HG03378 (cell line): Measurements from ENCODE around the gene KRT4.

ENCODE experiments used
- ATAC-seq: cut with Tn5 transposase; IDR thresholded peaks from one replicate; pipeline ENCODE4 v1.9.1; 2021; ENCODE audit warnings: mild to moderate bottlenecking, moderate library complexity; ENCODE audit not compliant: unreplicated experiment

KRT4 gene

DNA sequence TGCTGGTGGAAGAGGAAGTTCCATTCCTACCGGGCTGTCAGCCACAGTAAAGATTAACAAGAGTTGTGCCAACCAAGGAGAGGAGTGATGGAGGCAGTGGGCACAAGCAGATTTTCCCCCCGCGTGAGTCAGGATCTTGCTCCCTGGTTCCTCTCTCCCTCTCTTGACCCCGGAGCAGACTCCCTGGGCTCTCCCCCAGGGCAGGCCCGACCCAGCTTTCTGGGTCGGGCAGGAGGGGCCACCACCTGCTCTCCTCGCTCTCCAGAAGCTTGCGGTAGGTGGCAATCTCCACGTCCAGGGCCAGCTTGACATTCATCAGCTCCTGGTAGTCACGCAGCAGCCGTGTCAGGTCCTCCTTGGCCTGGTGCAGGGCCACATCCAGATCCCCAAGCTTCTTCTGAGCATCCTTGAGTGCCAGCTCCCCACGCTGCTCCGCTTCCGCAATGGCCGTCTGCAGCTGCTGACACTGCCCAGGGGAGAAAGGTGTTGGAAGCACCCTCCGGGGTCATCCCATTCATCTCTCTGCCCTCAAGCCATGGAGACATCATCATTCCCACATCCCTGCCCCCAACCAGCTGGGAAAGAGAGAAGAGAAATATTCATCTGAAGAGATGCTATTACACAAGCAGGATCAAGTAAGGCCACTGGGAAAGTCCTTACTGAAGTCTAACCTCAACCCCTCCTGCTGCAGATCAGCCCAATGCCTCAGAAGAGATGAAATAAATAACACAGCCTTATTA is 9.0 kb upstream of the KRT4 start:
- ATAC-seq: no peak

DNA sequence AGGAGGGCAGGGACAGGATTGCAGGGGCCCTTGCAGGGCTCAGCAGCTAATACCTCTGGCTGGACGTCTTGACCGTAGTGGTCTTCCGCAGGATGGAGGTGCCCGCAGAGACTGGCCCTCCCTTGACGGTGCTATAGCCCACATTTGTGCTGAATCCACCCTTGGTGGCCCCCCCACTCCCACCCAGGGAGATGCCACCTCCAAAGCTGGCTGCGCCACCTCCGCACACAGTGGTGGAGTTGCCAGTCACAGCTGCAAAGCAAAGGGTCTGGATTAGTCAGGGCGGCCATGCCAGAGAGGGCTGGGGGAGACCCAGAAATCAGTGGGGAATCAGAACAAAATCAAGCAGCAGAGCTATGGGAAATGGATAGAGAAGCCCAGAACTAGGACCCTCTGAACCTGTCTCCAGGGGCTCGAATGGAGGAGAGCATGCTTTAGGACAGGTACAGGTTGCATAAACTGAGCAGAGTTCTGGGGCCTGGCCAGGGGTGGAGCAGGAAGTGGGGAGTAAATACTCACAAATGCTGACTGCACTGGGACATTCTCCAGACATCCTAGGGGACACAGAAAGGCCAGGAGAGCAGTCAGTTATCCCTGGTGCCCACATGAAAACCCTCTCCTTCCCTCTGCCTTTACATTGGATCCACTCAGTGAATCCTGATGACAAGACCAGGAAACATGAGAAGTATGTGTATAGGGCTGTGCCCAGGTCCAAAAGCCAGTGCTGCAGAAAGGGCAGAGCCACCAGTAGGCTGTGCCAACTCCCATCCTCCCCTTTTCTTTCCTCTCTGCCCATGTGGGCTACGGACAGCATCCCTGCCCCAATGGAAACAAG is 8.1 kb upstream of the KRT4 start:
- ATAC-seq: no peak

DNA sequence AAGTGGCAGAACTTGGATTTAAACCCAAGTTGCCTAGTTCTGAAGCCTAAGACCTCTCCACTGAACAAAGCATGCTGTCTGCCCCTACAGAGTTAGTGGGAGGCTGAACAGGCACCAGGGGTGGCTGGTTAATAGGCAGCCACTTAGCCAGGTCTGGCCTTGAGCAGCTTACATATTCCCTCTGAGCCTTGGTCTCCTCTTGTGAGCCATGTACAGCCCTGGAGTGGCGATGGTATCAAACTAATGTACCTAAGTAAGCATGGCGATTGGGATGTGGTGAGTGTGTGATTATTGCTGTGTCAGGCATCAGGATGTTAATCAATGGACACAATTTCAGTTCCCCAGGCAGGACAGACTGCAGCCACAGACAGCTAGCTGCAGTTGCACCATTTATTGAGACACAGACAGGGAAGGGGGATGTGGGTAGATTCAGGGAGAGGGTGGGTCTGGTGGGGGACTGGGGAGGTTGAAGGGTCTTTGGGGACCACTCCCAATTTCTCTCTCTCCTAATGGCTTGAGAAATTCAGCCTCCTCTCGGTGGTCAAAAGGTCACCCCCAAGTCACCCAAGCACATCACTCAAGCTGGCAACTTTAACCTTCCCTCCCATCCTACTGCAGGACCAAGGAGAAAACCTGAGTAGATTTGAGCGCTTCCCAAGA is 7.3 kb upstream of the KRT4 start:
- ATAC-seq: no peak

DNA sequence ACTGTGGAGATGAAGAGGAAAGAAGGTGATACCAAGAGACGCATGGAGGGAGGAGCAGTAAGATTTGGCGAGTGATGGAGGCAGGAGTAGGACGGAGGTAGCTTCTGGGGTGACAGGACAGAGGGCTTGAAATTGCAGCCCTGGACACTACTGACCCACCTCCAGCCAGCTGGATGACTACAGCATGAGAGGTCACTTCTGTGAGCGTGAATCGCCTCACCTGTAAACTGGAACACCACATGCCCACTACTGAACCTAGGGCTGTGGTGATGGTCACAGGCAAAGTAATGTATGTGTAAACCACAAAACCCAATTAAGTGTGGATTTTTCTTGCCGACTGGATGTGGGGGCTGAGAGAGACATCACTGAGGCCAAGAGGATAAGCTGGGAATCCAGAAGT is 6.6 kb upstream of the KRT4 start:
- ATAC-seq: no peak

- ATAC-seq: no peak
Measured at GRCh38 chr12:52819731-52820510, 6.0 kb upstream of the KRT4 start.

GRCh38 chr12:52818887-52819420 is 5.0 kb upstream of the KRT4 start:
- no peak for ATAC-seq

GRCh38 chr12:52818388-52818787 is 4.5 kb upstream of the KRT4 start:
- ATAC-seq: no peak

DNA sequence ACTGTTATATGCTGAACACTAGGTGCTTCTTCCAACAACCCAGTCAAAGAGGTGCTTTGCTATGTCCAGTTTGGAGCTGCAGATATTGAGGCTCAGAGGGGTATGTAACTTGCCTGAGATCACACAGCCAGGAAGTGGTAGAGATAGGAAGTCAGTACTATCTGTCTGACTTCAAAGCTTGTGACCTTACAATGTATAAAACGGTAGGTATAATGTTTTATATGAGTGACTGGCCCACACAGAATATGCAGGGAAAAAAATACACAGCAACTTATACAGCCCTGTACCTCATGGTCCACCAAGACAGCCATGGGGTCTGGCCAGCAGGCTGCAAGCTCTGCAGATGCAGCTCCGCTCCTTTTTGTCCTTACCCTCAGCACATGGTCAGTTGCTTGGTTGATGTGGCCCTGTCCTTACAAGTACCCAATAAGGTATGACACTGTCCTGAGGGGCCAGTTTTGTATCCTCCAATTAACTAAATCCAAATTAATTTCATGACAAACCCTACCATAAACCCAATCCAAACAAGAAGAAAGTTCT is 3.9 kb upstream of the KRT4 start:
- ATAC-seq: no peak

DNA sequence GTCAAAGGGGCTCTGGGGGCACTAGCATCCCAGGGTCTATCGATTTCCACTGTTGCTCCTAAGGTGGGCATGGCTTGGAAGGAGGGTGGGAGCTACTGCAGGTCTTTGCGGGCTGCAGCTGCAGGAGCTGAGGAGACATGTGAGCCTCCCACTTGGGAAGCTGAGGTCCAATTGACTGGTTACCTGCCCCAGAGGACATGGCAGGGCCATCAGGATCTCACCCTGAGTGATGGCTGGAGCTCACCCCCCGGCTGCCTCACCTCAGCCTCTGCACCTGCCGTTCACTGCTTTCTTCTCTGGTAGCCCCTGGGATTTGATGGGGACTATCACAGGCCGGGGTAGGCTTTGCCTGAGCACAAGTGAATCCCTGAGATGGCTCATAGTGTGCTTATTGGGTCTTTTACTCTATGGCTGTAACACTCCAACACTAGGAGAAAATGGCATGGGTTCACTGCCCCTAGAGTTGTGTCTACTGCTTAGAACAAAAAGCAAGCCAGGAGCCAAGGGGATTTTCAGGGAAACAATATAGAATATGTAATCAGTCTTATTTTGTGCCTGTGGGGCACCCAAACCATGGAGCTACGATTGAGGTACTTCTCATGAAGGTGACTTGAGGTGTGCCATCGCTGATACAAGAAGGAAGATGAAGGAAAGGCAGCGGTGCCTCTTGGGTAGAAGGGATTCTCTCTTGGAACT is 3.2 kb upstream of the KRT4 start:
- no peak for ATAC-seq

- no peak for ATAC-seq
Measured at GRCh38 chr12:52815676-52816588, 2.0 kb upstream of the KRT4 start.

DNA sequence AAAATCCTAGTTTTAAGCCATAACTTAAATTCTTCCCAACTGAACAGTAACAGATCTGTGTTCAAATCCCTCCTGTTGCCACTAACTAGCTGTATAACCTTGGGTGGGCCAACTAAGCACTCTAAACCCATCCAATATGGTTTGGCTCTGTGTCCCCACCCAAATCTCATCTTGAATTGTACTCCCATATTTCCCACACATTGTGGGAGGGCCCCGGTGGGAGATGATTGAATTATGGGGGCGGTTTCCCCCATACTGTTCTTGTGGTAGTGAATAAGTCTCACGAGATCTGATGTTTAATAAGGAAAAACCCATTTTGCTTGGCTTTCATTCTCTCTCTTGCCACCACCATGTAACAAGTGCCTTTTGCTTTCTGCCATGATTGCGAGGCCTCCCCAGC is 1.2 kb upstream of the KRT4 start:
- no peak for ATAC-seq

DNA sequence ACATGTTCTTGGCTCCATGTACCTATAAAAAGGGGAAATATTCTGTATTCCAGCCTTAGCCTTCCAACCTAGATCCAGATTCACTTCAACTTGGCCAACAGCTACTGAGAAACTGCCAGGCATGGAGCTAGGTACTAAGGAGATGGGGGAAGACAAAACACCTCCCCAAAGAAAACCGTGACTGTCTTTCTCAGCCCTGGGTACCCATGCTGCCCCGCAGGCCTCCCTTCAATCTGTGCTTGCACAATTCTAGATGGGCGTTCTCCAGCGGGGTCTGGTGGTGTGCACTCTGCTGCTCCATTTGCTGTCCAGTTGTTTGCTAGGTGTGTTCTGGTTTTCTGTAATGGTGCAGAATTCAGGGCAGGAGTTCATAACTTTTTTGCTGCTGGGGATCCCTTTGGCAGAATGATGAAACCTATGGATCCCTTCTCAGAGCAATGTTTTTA is 817 bp upstream of the KRT4 start:
- ATAC-seq: no peak

GRCh38 chr12:52813203-52813819 is 605 bp downstream of the KRT4 start:
- no peak for ATAC-seq

- ATAC-seq: no peak
Measured at GRCh38 chr12:52812749-52813148, 1.2 kb downstream of the KRT4 start.

DNA sequence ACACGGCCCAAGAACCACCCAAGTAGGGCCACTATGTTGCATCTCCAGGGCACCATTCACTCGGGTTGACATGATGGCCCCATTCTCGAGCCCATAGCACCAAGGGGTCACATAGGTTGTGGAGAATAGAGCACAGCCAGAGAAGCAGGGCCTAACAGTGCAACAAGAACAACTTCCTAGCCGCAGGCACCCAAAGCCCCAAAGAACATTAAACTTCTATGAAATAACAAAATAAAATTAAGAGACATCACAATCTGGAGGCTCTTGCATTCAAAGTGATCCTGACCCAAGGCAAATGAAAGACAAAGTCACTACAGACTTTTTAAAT is 1.9 kb downstream of the KRT4 start:
- no peak for ATAC-seq

GRCh38 chr12:52811191-52812072 is 2.5 kb downstream of the KRT4 start:
- ATAC-seq: no peak

DNA sequence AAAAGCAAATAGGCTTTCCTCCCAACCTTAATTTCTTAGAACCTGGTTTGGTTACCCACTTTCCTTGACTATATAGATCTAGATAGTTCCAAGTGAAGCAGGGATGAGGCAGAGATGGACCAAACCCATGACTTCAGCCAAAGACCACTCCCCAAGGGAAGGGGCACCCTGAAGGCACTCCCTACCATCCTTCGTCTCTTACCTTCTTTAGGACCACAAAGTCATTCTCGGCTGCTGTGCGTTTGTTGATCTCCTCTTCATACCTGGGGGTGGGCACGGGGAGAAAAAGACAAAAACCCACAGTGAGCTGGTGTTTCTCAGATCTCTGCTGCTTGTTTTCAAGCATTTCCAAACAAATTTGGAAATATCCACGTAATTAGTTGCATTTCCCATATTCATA is 3.4 kb downstream of the KRT4 start:
- no peak for ATAC-seq

- ATAC-seq: no peak
Measured at GRCh38 chr12:52809166-52809565, 4.8 kb downstream of the KRT4 start.
